ENCODE results near the gene EPC2. TPM values are rescaled to one million over a fixed set of nuclear protein-coding genes. Genes with fewer than 3 reads are reported as not detected.

Gene EPC2
- total and polyA plus RNA-seq, 10 of the 15 experiments (the other 5 are each of a cell fraction or from before 2014, with no cell fraction given): 2.0 to 16.5 (median 10.8) TPM

GRCh38 chr2:148816176-148816575 lies 171.6 kb downstream of the EPC2 start:
- H3K27me3 ChIP-seq (replicated peaks in 1 of 2; ENCODE audit: control insufficient read depth in 2 of 2, insufficient read depth in 2 of 2, low read length in 1 of 2): peaks cover 0 to 4% of the 10 kb centered on the region in 2 experiments; a peak in 2 of 4 replicates
- in situ Hi-C loops (cut with MboI) (no loop called here), intact Hi-C loops (cut with micrococcal nuclease; ENCODE audit: unreplicated experiment) (no loop called here)
- ChIA-PET POLR2A (no interaction called here), CTCF (interaction anchor here (0.9 to 1.7 kb wide), 3 partner anchors 8 to 172 kb away, joined by 3 to 4 read pairs (median 4); no protein-coding TSS in a partner anchor), RAD21 (ENCODE audit: unreplicated experiment) (no interaction called here), SMC1A (ENCODE audit: uncharacterized antibody, unreplicated experiment) (interaction anchor here (0.7 kb wide), 1 partner anchor 262 kb away, joined by 3 read pairs; no protein-coding TSS in a partner anchor)
- H3K9ac ChIP-seq (ENCODE audit: control insufficient read depth, insufficient read depth, low read length): no peak overlapping the region
- no peak overlapping the region for H3K27ac ChIP-seq (ENCODE audit: control insufficient read depth, insufficient read depth)
- H3K79me2 ChIP-seq (ENCODE audit: control insufficient read depth, insufficient read depth, low read length): no peaks in the 10 kb centered on the region
- H3K36me3 ChIP-seq (ENCODE audit: control insufficient read depth in 2 of 2, insufficient read depth in 2 of 2, low read length in 1 of 2): no peaks in the 10 kb centered on the region
- BruUV-seq (replicated peaks): no TSS peak
- no peak overlapping the region for H3K4me3 ChIP-seq
- FAIRE-seq (no peak), DNase-seq (ENCODE audit: low read depth, low spot score) (no peak), ATAC-seq (no peak)
- no peak overlapping the region for H2AFZ ChIP-seq (ENCODE audit: control insufficient read depth, low read depth, low read length)
- H3K9me3 ChIP-seq (replicated peaks; ENCODE audit: control insufficient read depth, insufficient read depth, low read length): no peaks in the 10 kb centered on the region
- H3K4me1 ChIP-seq (ENCODE audit: control insufficient read depth, insufficient read depth, low read length): peaks cover 16% of the 10 kb centered on the region
- 80% methylated on average over 6 of the region's 6 CpGs for WGBS (ENCODE audit: insufficient coverage, insufficient replicate concordance, low lambda C conversion rate, missing lambda C conversion rate)
- H4K20me1 ChIP-seq (ENCODE audit: control insufficient read depth, insufficient read depth): no peaks in the 10 kb centered on the region
- no peak for TF ChIP-seq ETV6 (conservative IDR thresholded peaks at IDR 0.05 in 1 of 2, IDR thresholded peaks at IDR 0.05 in 1 of 2; ENCODE audit: borderline replicate concordance in 1 of 2, low read depth in 1 of 2)
- TF ChIP-seq NR2C1 (IDR thresholded peaks at IDR 0.05): no peak
- TF ChIP-seq FOXM1 (IDR thresholded peaks at IDR 0.05; ENCODE audit: low read depth, low read length): no peak
- TF ChIP-seq IKZF1 (conservative IDR thresholded peaks at IDR 0.05): no peak
- no peak for TF ChIP-seq HDAC6 (IDR thresholded peaks at IDR 0.05; ENCODE audit: unreplicated experiment)
- TF ChIP-seq RBBP5 (conservative IDR thresholded peaks at IDR 0.05): no peak
- TF ChIP-seq BCL3 (IDR thresholded peaks at IDR 0.05; ENCODE audit: borderline replicate concordance, insufficient read depth, low read depth, low read length, poor library complexity, severe bottlenecking): no peak
- no peak for TF ChIP-seq PAX8 (IDR thresholded peaks at IDR 0.05)
- TF ChIP-seq TBL1XR1 (IDR thresholded peaks at IDR 0.05; ENCODE audit: low read depth, low read length): no peak
- no peak for TF ChIP-seq PKNOX1 (IDR thresholded peaks at IDR 0.05)
- no peak overlapping the region for H3K4me2 ChIP-seq (ENCODE audit: control insufficient read depth, insufficient read depth)
